ENCODE measurements around the gene SLC4A2. TPM values are rescaled to one million over a fixed set of nuclear protein-coding genes. Genes with fewer than 3 reads are reported as not detected.

Gene SLC4A2
- total RNA-seq, 4 donors from 2014 or later: 48.5 to 109 (median 69.0) TPM

GRCh38 chr7:151065516-151065915 is 6.1 kb downstream of the SLC4A2 start:
- H3K27ac ChIP-seq: no peak overlapping the region
- TF ChIP-seq CTCF (IDR thresholded peaks at IDR 0.05) (no peak), POLR2A (IDR thresholded peaks at IDR 0.05) (no peak)
- H3K27me3 ChIP-seq: no peaks in the 10 kb centered on the region
- no peak for DNase-seq
- intact Hi-C loops (cut with DNase I): no loop called here
- H3K4me3 ChIP-seq (replicated peaks in 1 of 3): no peak overlapping the region
- no peaks in the 10 kb centered on the region for H3K9me3 ChIP-seq
- peaks cover 46 to 57% of the 10 kb centered on the region in 2 donors for H3K36me3 ChIP-seq
- WGBS, 2 donors: 96 to 98% methylated on average over 14 of the region's 14 CpGs
- H3K4me1 ChIP-seq: peaks cover 12 to 24% of the 10 kb centered on the region in 2 donors

- H3K9me3 ChIP-seq: no peaks in the 10 kb centered on the region
- H3K36me3 ChIP-seq: peaks cover 55 to 66% of the 10 kb centered on the region in 2 donors
- H3K27ac ChIP-seq: no peak overlapping the region
- 93 to 96% methylated on average over 32 to 34 of the region's 39 CpGs for WGBS, 2 donors
- intact Hi-C loops (cut with DNase I): no loop called here
- peaks cover 3 to 15% of the 10 kb centered on the region in 2 donors for H3K4me1 ChIP-seq
- TF ChIP-seq CTCF (IDR thresholded peaks at IDR 0.05) (no peak), POLR2A (IDR thresholded peaks at IDR 0.05) (no peak)
- no peak overlapping the region for H3K4me3 ChIP-seq (replicated peaks in 1 of 3)
- no peak for DNase-seq
- H3K27me3 ChIP-seq: no peaks in the 10 kb centered on the region
These were observed 7.0 kb downstream of the SLC4A2 start for GRCh38 chr7:151066273-151066974.

GRCh38 chr7:151068069-151068773 is 8.8 kb downstream of the SLC4A2 start:
- intact Hi-C loops (cut with DNase I): no loop called here
- Histone ChIP-seq H3K4me1 (no peaks in the 10 kb centered on the region), H3K4me3 (replicated peaks in 1 of 3) (no peak overlapping the region), H3K27me3 (no peaks in the 10 kb centered on the region), H3K36me3 (peaks cover 70 to 84% of the 10 kb centered on the region in 2 donors), H3K27ac (no peak overlapping the region), H3K9me3 (no peaks in the 10 kb centered on the region)
- no peak for DNase-seq
- WGBS, 2 donors: 88 to 89% methylated on average over 12 of the region's 12 CpGs
- TF ChIP-seq POLR2A (IDR thresholded peaks at IDR 0.05) (no peak), CTCF (IDR thresholded peaks at IDR 0.05) (no peak)

- Histone ChIP-seq H3K4me1 (no peaks in the 10 kb centered on the region), H3K36me3 (peaks cover 78 to 94% of the 10 kb centered on the region in 2 donors), H3K4me3 (replicated peaks in 1 of 3) (no peak overlapping the region), H3K27ac (no peak overlapping the region), H3K27me3 (no peaks in the 10 kb centered on the region), H3K9me3 (no peaks in the 10 kb centered on the region)
- intact Hi-C loops (cut with DNase I): no loop called here
- 95 to 99% methylated on average over 12 to 17 of the region's 17 CpGs for WGBS, 2 donors
- TF ChIP-seq POLR2A (IDR thresholded peaks at IDR 0.05) (no peak), CTCF (IDR thresholded peaks at IDR 0.05) (no peak)
- DNase-seq: no peak
These were observed 10.6 kb downstream of the SLC4A2 start for GRCh38 chr7:151069841-151070573.
